ENCODE results near the gene SERPINH1. TPM values are rescaled to one million over a fixed set of nuclear protein-coding genes. Genes with fewer than 3 reads are reported as not detected.
A peak's percentile ranks its signal among the peaks of the same experiment; 100 is the strongest.
"Not testable (repeated sequence)": the region's sequence is repeated elsewhere in the genome, so short reads cannot be mapped to it uniquely, and the experiment has no call there.

SERPINH1 gene
- total and polyA plus RNA-seq, 3 donors from 2014 or later, result 92.2 to 178 (median 122) TPM

DNA sequence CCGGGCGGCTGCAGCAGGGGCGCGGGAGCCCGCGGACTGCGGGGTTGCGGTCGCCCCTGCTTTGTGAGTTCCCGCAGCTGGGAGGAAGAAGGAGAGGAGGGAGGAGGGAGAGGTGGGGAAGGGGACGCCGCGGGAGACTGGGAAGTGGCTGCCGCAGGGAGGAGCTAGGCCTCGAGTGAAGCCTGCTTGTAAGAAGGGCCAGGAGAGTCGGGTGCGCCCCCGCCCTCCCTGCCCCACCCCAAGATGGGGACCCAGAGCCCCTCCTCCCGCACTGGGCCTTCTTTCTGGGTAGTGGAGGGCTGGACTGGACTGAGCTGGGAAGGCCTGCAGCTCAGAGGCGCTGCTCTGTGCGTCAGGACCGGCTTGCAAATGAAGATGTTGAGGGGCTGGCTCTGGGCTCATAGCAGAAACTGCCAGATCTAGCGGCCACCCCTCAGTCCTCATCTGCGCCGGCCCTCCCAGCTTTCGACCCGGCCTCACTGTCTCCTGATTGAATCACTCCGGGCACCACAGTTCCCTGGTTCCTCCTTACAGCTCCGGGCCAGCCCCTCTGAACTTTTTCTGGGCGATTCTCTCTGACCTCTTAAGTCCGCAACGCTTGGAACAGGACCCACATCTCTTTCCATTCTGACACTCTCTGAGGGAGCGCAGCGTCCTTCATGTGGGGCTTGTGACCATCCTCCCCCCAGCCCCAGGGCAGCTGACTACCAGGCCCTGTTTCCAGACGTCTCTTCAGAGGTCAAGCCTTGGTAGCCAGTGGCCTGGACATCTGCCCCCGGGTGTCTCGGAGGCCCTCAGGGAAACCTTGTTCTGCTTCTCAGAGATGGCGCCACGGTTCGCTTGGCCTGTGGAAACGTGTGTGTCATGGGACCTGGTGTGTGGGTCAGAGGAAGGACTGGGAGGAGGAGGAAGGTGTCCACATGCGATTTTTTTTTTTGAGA, 21.9 kb downstream of the SERPINH1 start:
- H3K36me3 ChIP-seq (ENCODE audit: low read depth, missing control alignments), result no peaks in the 10 kb centered on the region
- TF ChIP-seq POLR2A (IDR thresholded peaks at IDR 0.05), result no peak
- peak; percentile 83 for DNase-seq
- 2 to 7% methylated on average over 39 of the region's 42 CpGs for WGBS, 2 donors
- peaks cover 12% of the 10 kb centered on the region for H3K4me1 ChIP-seq
- no peaks in the 10 kb centered on the region for H3K9me3 ChIP-seq
- no peaks in the 10 kb centered on the region for H3K27me3 ChIP-seq
- H3K27ac ChIP-seq, result peak overlapping the region; percentile 93 to 98
- peak overlapping the region; percentile 68 to 71 for H3K4me3 ChIP-seq
- intact Hi-C loops (cut with DNase I; ENCODE audit: low total_unique reads), result no loop called here

- intact Hi-C loops (cut with DNase I; ENCODE audit: low total_unique reads); H3K4me3 ChIP-seq; H3K27me3 ChIP-seq; H3K9me3 ChIP-seq; DNase-seq; H3K36me3 ChIP-seq (ENCODE audit: low read depth, missing control alignments): not testable (repeated sequence)
- Histone ChIP-seq H3K4me1 (peaks cover 12% of the 10 kb centered on the region), H3K27ac (peak overlapping the region; percentile 93 to 98)
- WGBS, 2 donors, result 19 to 50% methylated on average over 12 of the region's 12 CpGs
Observed at GRCh38 chr11:75584659-75585292, 22.7 kb downstream of the SERPINH1 start.

DNA sequence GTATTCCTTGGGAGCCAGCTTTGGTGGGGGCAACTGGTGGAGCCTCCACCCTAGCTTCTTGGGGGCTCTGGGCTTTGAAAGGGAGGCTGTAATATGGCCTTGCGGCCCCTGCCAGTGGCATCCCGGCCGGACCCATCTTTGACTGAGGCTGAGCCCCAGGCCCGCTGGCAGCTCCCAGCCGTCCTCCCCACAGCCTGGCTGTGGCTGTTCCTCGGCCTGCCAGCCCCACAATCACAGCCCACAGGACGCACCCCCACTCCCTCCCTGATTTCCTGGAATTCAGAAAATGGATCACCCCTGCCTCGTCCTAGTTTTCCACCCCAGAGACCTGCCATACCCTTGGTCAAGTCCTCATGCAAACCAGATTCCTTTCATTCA, 23.2 kb downstream of the SERPINH1 start:
- Histone ChIP-seq H3K36me3 (ENCODE audit: low read depth, missing control alignments) (no peaks in the 10 kb centered on the region), H3K9me3 (no peaks in the 10 kb centered on the region), H3K27ac (peak overlapping the region; percentile 93 to 98), H3K4me3 (no peak overlapping the region), H3K4me1 (peaks cover 12% of the 10 kb centered on the region), H3K27me3 (no peaks in the 10 kb centered on the region)
- TF ChIP-seq POLR2A (IDR thresholded peaks at IDR 0.05), result no peak
- TF ChIP-seq, protein P1, sequence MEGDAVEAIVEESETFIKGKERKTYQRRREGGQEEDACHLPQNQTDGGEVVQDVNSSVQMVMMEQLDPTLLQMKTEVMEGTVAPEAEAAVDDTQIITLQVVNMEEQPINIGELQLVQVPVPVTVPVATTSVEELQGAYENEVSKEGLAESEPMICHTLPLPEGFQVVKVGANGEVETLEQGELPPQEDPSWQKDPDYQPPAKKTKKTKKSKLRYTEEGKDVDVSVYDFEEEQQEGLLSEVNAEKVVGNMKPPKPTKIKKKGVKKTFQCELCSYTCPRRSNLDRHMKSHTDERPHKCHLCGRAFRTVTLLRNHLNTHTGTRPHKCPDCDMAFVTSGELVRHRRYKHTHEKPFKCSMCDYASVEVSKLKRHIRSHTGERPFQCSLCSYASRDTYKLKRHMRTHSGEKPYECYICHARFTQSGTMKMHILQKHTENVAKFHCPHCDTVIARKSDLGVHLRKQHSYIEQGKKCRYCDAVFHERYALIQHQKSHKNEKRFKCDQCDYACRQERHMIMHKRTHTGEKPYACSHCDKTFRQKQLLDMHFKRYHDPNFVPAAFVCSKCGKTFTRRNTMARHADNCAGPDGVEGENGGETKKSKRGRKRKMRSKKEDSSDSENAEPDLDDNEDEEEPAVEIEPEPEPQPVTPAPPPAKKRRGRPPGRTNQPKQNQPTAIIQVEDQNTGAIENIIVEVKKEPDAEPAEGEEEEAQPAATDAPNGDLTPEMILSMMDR (IDR thresholded peaks at IDR 0.05), result no peak
- 78 to 84% methylated on average over 8 of the region's 8 CpGs for WGBS, 2 donors
- DNase-seq, result no peak
- intact Hi-C loops (cut with DNase I; ENCODE audit: low total_unique reads), result no loop called here

DNA sequence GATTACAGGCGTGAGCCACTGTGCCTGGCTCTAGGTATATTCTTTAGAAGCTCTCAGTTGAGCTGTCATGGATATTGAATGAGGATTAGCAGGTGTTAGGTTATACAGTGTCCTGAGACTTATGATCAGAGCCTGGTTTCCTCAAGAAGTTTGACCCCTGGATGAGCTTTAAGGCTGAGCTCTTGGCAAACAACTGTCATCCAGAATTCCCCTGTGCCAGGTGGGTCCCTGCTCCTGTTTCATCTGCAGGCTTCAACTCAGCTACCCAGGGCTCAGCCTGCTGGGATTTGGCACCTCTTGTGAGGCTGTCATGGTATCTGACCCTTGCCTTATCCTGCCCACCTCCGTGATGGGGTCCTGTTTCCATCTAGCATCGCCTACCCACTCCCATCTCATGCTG, 24.3 kb downstream of the SERPINH1 start:
- no peaks in the 10 kb centered on the region for H3K9me3 ChIP-seq
- no peak overlapping the region for H3K4me3 ChIP-seq
- DNase-seq, result no peak
- TF ChIP-seq, protein P1 (IDR thresholded peaks at IDR 0.05), result no peak
- no peak for TF ChIP-seq POLR2A (IDR thresholded peaks at IDR 0.05)
- intact Hi-C loops (cut with DNase I; ENCODE audit: low total_unique reads), result no loop called here
- no peaks in the 10 kb centered on the region for H3K27me3 ChIP-seq
- H3K4me1 ChIP-seq, result peaks cover 12% of the 10 kb centered on the region
- no peak overlapping the region for H3K27ac ChIP-seq
- no peaks in the 10 kb centered on the region for H3K36me3 ChIP-seq (ENCODE audit: low read depth, missing control alignments)
- 92 to 100% methylated on average over 2 to 3 of the region's 3 CpGs for WGBS, 2 donors

DNA sequence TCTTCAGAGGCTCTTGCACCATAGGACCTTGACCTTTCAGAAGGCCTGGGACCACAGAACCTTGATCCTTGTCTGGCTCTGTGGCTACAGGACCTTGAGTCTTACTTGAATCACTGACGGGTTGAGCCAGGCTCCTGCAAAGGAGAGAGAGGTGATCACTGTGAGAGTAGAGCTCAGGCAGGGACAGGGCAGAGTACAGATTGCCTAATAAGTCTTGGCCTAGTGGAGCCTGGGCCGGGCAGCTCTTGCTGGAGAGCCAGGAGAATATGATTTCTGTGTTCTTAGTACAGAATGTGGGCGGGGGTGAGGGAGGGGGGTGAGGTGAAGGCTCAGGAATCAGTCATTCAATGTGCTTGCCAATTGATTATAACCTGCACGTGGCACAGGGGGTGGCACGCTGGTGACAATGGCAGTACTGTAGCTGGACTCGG, 26.0 kb downstream of the SERPINH1 start:
- DNase-seq, result no peak

More for the DNA sequence above, 26.0 kb downstream of the SERPINH1 start:
- Histone ChIP-seq H3K4me3 (no peak overlapping the region), H3K27ac (no peak overlapping the region), H3K36me3 (ENCODE audit: low read depth, missing control alignments) (no peaks in the 10 kb centered on the region), H3K4me1 (peaks cover 12% of the 10 kb centered on the region), H3K27me3 (no peaks in the 10 kb centered on the region), H3K9me3 (no peaks in the 10 kb centered on the region)
- intact Hi-C loops (cut with DNase I; ENCODE audit: low total_unique reads), result no loop called here
- 78 to 95% methylated on average over 3 to 6 of the region's 6 CpGs for WGBS, 2 donors
- TF ChIP-seq, protein P1 (IDR thresholded peaks at IDR 0.05), result no peak
- no peak for TF ChIP-seq POLR2A (IDR thresholded peaks at IDR 0.05)

Data from testis (tissue), 3 donors.